ENCODE measurements around the gene B3GAT2. TPM values are rescaled to one million over a fixed set of nuclear protein-coding genes. Genes with fewer than 3 reads are reported as not detected.

Gene B3GAT2
- total and polyA plus RNA-seq, 2 of the 13 experiments (the other 11 are each of a cell fraction or from before 2014, with no cell fraction given): 0.01 to 0.02 TPM

DNA sequence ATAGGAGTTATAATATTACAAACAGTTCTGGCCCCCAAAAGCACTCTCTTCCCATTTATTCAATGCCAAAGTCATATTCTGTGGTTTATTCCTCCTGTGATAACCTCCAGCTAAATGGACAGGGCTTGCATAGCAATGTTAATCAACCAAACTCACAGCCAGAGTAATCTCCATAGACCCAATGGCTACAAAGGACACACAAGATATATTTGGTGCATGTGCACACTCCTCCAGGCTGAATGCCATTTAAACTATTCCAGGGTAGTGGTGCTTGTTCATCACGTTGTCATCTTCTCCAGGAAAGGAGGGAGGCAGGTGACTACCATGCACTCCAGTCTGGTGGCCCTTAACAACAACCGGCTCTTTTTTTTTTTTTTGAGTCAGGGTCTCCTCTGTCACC lies 56.8 kb downstream of the B3GAT2 start (continued):
- TF ChIP-seq, protein P1, sequence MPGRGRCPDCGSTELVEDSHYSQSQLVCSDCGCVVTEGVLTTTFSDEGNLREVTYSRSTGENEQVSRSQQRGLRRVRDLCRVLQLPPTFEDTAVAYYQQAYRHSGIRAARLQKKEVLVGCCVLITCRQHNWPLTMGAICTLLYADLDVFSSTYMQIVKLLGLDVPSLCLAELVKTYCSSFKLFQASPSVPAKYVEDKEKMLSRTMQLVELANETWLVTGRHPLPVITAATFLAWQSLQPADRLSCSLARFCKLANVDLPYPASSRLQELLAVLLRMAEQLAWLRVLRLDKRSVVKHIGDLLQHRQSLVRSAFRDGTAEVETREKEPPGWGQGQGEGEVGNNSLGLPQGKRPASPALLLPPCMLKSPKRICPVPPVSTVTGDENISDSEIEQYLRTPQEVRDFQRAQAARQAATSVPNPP (CRISPR knock-in tag; IDR thresholded peaks at IDR 0.05): no peak
- no peak for TF ChIP-seq MTF2 (CRISPR knock-in tag; IDR thresholded peaks at IDR 0.05; ENCODE audit: borderline replicate concordance)

DNA sequence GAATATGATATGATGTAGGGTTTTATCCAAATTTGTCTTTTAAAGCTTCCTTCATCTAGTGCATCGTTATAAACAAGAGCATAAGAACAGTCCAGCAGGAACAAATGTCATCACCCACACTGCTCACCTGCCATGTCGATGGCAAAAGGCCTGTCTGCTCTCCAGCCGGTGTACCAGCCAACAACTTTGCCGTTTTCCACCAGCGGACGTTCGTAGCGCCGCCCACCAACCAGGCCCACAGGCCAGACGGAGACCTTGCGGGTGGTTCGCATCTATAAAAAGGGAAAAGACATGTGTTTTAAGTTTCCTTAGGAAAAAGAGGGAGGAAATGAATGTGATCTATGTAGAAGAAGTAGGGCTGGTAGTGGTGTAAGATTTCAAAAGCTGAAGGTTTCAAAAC lies 62.9 kb downstream of the B3GAT2 start:
- H3K36me3 ChIP-seq (replicated peaks in 1 of 2; ENCODE audit: control insufficient read depth in 1 of 2, insufficient read depth in 2 of 2, low read length in 2 of 2): no peaks in the 10 kb centered on the region
- no peak overlapping the region for H3K4me3 ChIP-seq (replicated peaks in 1 of 3; ENCODE audit: insufficient read depth in 1 of 3, low read depth in 2 of 3, low read length in 3 of 3)
- 73% methylated on average over 12 of the region's 12 CpGs for WGBS (ENCODE audit: low lambda C conversion rate)
- FAIRE-seq (no peak), DNase-seq (ENCODE audit: low spot score) (no peak), ATAC-seq (no peak)
- intact Hi-C loops (cut with micrococcal nuclease; ENCODE audit: unreplicated experiment): no loop called here
- H3K9ac ChIP-seq (ENCODE audit: insufficient read depth, low read depth, low read length): no peak overlapping the region
- H2AFZ ChIP-seq (ENCODE audit: low read length): no peak overlapping the region
- no peaks in the 10 kb centered on the region for H3K9me3 ChIP-seq (ENCODE audit: low read length)
- H3K27ac ChIP-seq (ENCODE audit: extremely low read length, insufficient read depth, low read length): no peak overlapping the region
- ChIA-PET CTCF (ENCODE audit: low intra/inter-chr PET ratio, low total read pairs) (no interaction called here), POLR2A (no interaction called here)
- in situ Hi-C loops (cut with HindIII; ENCODE audit: extremely low pct_ligation_motif_present, low pct_unique_long_range_greater_than_20kb): no loop called here
- no peaks in the 10 kb centered on the region for H4K20me1 ChIP-seq (ENCODE audit: insufficient read depth, low read length)
- peaks cover 0 to 6% of the 10 kb centered on the region in 2 experiments; a peak in 2 of 5 replicates for H3K27me3 ChIP-seq (ENCODE audit: control insufficient read depth in 1 of 2, insufficient read depth in 2 of 2, low read length in 2 of 2)
- no peaks in the 10 kb centered on the region for H3K4me1 ChIP-seq (ENCODE audit: insufficient read depth, low read length)
- no peak for TF ChIP-seq ZNF331 (CRISPR knock-in tag; IDR thresholded peaks at IDR 0.05)
- TF ChIP-seq ZNF589 (CRISPR knock-in tag; conservative IDR thresholded peaks at IDR 0.05): no peak
- TF ChIP-seq POGK (CRISPR knock-in tag; conservative IDR thresholded peaks at IDR 0.05): no peak
- no peak for TF ChIP-seq CENPBD1 (CRISPR knock-in tag; IDR thresholded peaks at IDR 0.05; ENCODE audit: borderline replicate concordance, low read depth)
- no peaks in the 10 kb centered on the region for H3K79me2 ChIP-seq (ENCODE audit: insufficient read depth, low read length)
- H3K4me2 ChIP-seq (ENCODE audit: low read depth, low read length): no peak overlapping the region
- BruUV-seq (replicated peaks): no TSS peak

Data from HepG2 (cell line).